SK-N-MC (cell line): ENCODE results near the gene NPAT.

Source experiments
- EZH2 ChIP-seq: fragments of 200-600 bp; sonication (generic); IDR thresholded peaks from one replicate; pipeline ENCODE4 v1.6.1; 2017; ENCODE audit warnings: antibody characterized with exemption
- FOXP2 ChIP-seq: optimal IDR thresholded peaks from 2 replicates; pipeline ENCODE3; 2011; ENCODE audit warnings: mild to moderate bottlenecking, moderate library complexity; ENCODE audit not compliant: insufficient read depth; ENCODE audit errors: extremely low read length, control extremely low read depth
- POLR2AphosphoS5 ChIP-seq: IDR thresholded peaks from 2 replicates; pipeline ENCODE4 v1.6.1; 2012; ENCODE audit warnings: mild to moderate bottlenecking, low read depth, low read length, borderline replicate concordance

DNA sequence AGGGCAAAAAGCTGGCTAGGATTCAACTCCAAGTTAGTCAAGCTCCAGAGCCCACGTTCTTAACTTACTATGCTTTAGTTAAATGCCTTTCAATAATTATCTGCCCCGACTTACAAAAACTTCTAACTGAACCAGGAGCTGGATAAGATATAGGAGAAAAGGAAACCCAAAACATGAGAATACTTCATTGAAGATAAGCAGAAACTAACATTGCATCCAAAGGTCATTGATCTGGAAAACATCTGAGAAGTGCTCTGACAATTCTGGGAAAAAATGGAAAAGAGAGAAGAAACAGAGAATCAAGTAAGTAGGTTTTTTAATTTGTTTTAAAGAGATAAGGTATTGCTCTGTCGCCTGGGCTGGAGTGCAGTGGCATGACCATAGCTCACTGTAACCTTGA lies 73.9 kb downstream of the NPAT start:
- TF ChIP-seq POLR2AphosphoS5 (no peak), EZH2 (no peak), FOXP2 (no peak)
